Upper lobe of left lung (tissue), 6 donors: ENCODE results near the gene IKBIP. TPM values are rescaled to one million over a fixed set of nuclear protein-coding genes. Genes with fewer than 3 reads are reported as not detected.
A peak's percentile ranks its signal among the peaks of the same experiment; 100 is the strongest.

Source experiments
- ATAC-seq, 2 donors: fragments of 200-7000 bp; cut with Tn5 transposase; one replicate each; pipeline ENCODE4 v1.9.1; 2022; ENCODE audit warnings: mild to moderate bottlenecking in 2 of 2, moderate library complexity in 2 of 2; ENCODE audit not compliant: low FRiP score in 2 of 2
- DNase-seq, 2 donors: peaks; one replicate each; pipeline ENCODE4 v3.0.0-alpha.2; 2019 to 2020
- H3K27ac ChIP-seq, 4 donors: fragments of 200-600 bp; sonication (generic); one replicate each; pipeline ENCODE4 v1.5.1; 2016 to 2019
- H3K27me3 ChIP-seq, 4 donors: fragments of 200-600 bp; sonication (generic); one replicate each; pipeline ENCODE4 v1.5.1; 2017 to 2019
- H3K36me3 ChIP-seq, 4 donors: fragments of 200-600 bp; sonication (generic); one replicate each; pipeline ENCODE4 v1.5.1; 2016 to 2019
- H3K4me1 ChIP-seq, 4 donors: fragments of 200-600 bp; sonication (generic); one replicate each; pipeline ENCODE4 v1.5.1; 2018 to 2019
- H3K4me3 ChIP-seq, 4 donors: fragments of 200-600 bp; sonication (generic); one replicate each; pipeline ENCODE4 v1.5.1; 2017 to 2019; ENCODE audit warnings: mild to moderate bottlenecking in 2 of 4, moderate library complexity in 1 of 4
- H3K9me3 ChIP-seq, 4 donors: fragments of 200-600 bp; sonication (generic); one replicate each; pipeline ENCODE4 v1.5.1; 2018 to 2019
- CTCF ChIP-seq, 6 experiments: fragments of 450-650 bp in 4 of 6; fragments of 200-600 bp in 2 of 6; sonication (generic) in 2 of 6; IDR thresholded peaks; one replicate each; pipeline ENCODE4 v1.5.1; 2016 to 2019; ENCODE audit warnings: antibody characterized with exemption in 6 of 6
- EP300 ChIP-seq, 4 donors: sonication (generic); formaldehyde crosslinking; IDR thresholded peaks; one replicate each; pipeline ENCODE4 v1.5.1; 2017; ENCODE audit warnings: antibody characterized with exemption in 4 of 4, control low read depth in 2 of 4
- POLR2A ChIP-seq, 4 donors: fragments of 450-650 bp; IDR thresholded peaks; one replicate each; pipeline ENCODE4 v1.5.1; 2016 to 2017; ENCODE audit warnings: antibody characterized with exemption in 4 of 4, mild to moderate bottlenecking in 2 of 4
- POLR2AphosphoS5 ChIP-seq, 2 donors: sonication (generic); formaldehyde crosslinking; IDR thresholded peaks; one replicate each; pipeline ENCODE4 v1.5.1; 2017; ENCODE audit warnings: antibody characterized with exemption in 2 of 2
- WGBS, 2 donors: methylation state at CpG; one replicate each; pipeline ENCODE4 v1.1.5; 2017 to 2018; 5-methylcytosine and 5-hydroxymethylcytosine counted together
- total RNA-seq, 6 donors: library from RNA; depleted of rRNA in 4 of 6; stranded (reverse); fragments of >200 nt in 4 of 6; gene quantifications; one replicate each; pipeline versions ENCODE4 v1.1.0 to v1.2.1, GENCODE V29; 2016 to 2021
- donor health status: DM: no; HTN: no; CAD: no; lungs with moderate emphysema.
- donor health status: DM: no; HTN: yes; CAD: no; lungs with severe emphysema.

IKBIP gene
- total RNA-seq, 6 donors from 2014 or later, result 1.0 to 17.8 (median 11.2) TPM

GRCh38 chr12:98679611-98680005, 35.0 kb upstream of the IKBIP start:
- DNase-seq (peak in 1 of 2 donors; percentile 52), ATAC-seq (peak in 1 of 2 donors; percentile 57)
- H3K9me3 ChIP-seq, result no peaks in the 10 kb centered on the region
- no peak overlapping the region for H3K27ac ChIP-seq
- TF ChIP-seq EP300 (IDR thresholded peaks at IDR 0.05) (no peak), POLR2AphosphoS5 (IDR thresholded peaks at IDR 0.05) (no peak), CTCF (IDR thresholded peaks at IDR 0.05) (no peak), POLR2A (IDR thresholded peaks at IDR 0.05) (no peak)
- no peak overlapping the region for H3K4me3 ChIP-seq
- H3K4me1 ChIP-seq, result no peaks in the 10 kb centered on the region
- no peaks in the 10 kb centered on the region for H3K27me3 ChIP-seq
- WGBS, 2 donors, result 96 to 99% methylated on average over 10 to 15 of the region's 15 CpGs
- peaks cover 29 to 86% (median 58%) of the 10 kb centered on the region in 4 donors for H3K36me3 ChIP-seq

- TF ChIP-seq POLR2A (IDR thresholded peaks at IDR 0.05) (no peak), POLR2AphosphoS5 (IDR thresholded peaks at IDR 0.05) (no peak), CTCF (IDR thresholded peaks at IDR 0.05) (no peak), EP300 (IDR thresholded peaks at IDR 0.05) (no peak)
- ATAC-seq (no peak), DNase-seq (no peak)
- Histone ChIP-seq H3K36me3 (peaks cover 29 to 85% (median 57%) of the 10 kb centered on the region in 4 donors), H3K27ac (no peak overlapping the region), H3K9me3 (no peaks in the 10 kb centered on the region), H3K4me3 (no peak overlapping the region), H3K4me1 (no peaks in the 10 kb centered on the region), H3K27me3 (no peaks in the 10 kb centered on the region)
- WGBS, 2 donors, result 93 to 98% methylated on average over 5 to 7 of the region's 7 CpGs
These were observed 34.5 kb upstream of the IKBIP start for GRCh38 chr12:98678946-98679610.

- Histone ChIP-seq H3K27me3 (no peaks in the 10 kb centered on the region), H3K4me1 (no peaks in the 10 kb centered on the region), H3K4me3 (no peak overlapping the region), H3K9me3 (no peaks in the 10 kb centered on the region), H3K27ac (no peak overlapping the region), H3K36me3 (peaks cover 24 to 85% (median 54%) of the 10 kb centered on the region in 4 donors)
- 94 to 98% methylated on average over 5 to 14 of the region's 15 CpGs for WGBS, 2 donors
- TF ChIP-seq POLR2AphosphoS5 (IDR thresholded peaks at IDR 0.05), result no peak
- TF ChIP-seq POLR2A (IDR thresholded peaks at IDR 0.05), result no peak
- TF ChIP-seq EP300 (IDR thresholded peaks at IDR 0.05), result no peak
- TF ChIP-seq CTCF (IDR thresholded peaks at IDR 0.05), result no peak
- peak in 1 of 2 donors; percentile 73 for DNase-seq
- peak in 1 of 2 donors; percentile 63 for ATAC-seq
These were observed 33.8 kb upstream of the IKBIP start for GRCh38 chr12:98678236-98678945.

- Histone ChIP-seq H3K4me3 (no peak overlapping the region), H3K36me3 (peaks cover 0 to 79% (median 38%) of the 10 kb centered on the region in 4 donors), H3K4me1 (no peaks in the 10 kb centered on the region), H3K27me3 (no peaks in the 10 kb centered on the region), H3K27ac (no peak overlapping the region), H3K9me3 (no peaks in the 10 kb centered on the region)
- TF ChIP-seq POLR2AphosphoS5 (IDR thresholded peaks at IDR 0.05) (no peak), POLR2A (IDR thresholded peaks at IDR 0.05) (no peak), EP300 (IDR thresholded peaks at IDR 0.05) (no peak), CTCF (IDR thresholded peaks at IDR 0.05) (no peak)
- DNase-seq, result no peak
- ATAC-seq, result no peak
These were observed 30.3 kb upstream of the IKBIP start for GRCh38 chr12:98674841-98675240.
